GM12878 (cell line): ENCODE data around the gene CENPP. TPM values are rescaled to one million over a fixed set of nuclear protein-coding genes. Genes with fewer than 3 reads are reported as not detected.

Experiments
- ATAC-seq: fragments of 200-7000 bp; cut with Tn5 transposase; 3 replicates; pipeline ENCODE4 v1.9.1; 2020; ENCODE audit warnings: mild to moderate bottlenecking, moderate library complexity
- BruUV-seq: library from RNA; stranded (reverse); fragments of 400-500 nt; replicated peaks from 2 replicates; lab custom pipeline; 2021; lab: Mats Ljungman, UMichigan
- CTCF ChIA-PET: fragments of 300-600 bp; sonication (Branson Sonifier 250); formaldehyde crosslinking; extraction: SDS; loops from one replicate; lab custom pipeline; 2021; ENCODE audit warnings: inconsistent platforms; lab: Yijun Ruan, JAX
- POLR2A ChIA-PET: fragments of 350-600 bp; formaldehyde crosslinking; extraction: SDS; loops from one replicate; lab custom pipeline; 2021; ENCODE audit warnings: inconsistent platforms; lab: Charles Lee
- RAD21 ChIA-PET: fragments of 300-600 bp; sonication (Branson Sonifier 250); formaldehyde crosslinking; loops from one replicate; lab custom pipeline; 2023; ENCODE audit warnings: antibody characterized with exemption; ENCODE audit not compliant: unreplicated experiment; lab: Charles Lee
- SMC1A ChIA-PET: fragments of 300-600 bp; sonication (Branson Sonifier 250); formaldehyde crosslinking; loops from one replicate; lab custom pipeline; 2023; ENCODE audit not compliant: unreplicated experiment, uncharacterized antibody; lab: Charles Lee
- DNase-seq: peaks from one replicate; pipeline ENCODE4 v3.0.0-alpha.2; 2011; ENCODE audit warnings: low read depth, low spot score
- FAIRE-seq: peaks from 3 replicates; lab custom pipeline; 2011; peaks lifted over from hg19 to GRCh38; lab: Jason Lieb, UNC
- H2AFZ ChIP-seq: 2 replicates; pipeline ENCODE4 v1.6.0; 2011; ENCODE audit warnings: low read depth, low read length, control low read depth; ENCODE audit not compliant: control insufficient read depth
- H3K27ac ChIP-seq: 2 replicates; pipeline ENCODE4 v1.5.1; 2011; ENCODE audit warnings: control low read depth; ENCODE audit not compliant: control insufficient read depth, insufficient read depth
- H3K27me3 ChIP-seq, 2 experiments: replicated peaks in 1 of 2; 2 replicates each; pipeline versions ENCODE4 v1.6.0 to v1.6.1; 2011; ENCODE audit warnings: low read length in 1 of 2; ENCODE audit not compliant: control insufficient read depth in 2 of 2, insufficient read depth in 2 of 2
- H3K36me3 ChIP-seq, 2 experiments: 2 replicates each; pipeline ENCODE4 v1.5.1; 2011; ENCODE audit warnings: low read length in 1 of 2; ENCODE audit not compliant: control insufficient read depth in 2 of 2, insufficient read depth in 2 of 2
- H3K4me1 ChIP-seq: 2 replicates; pipeline ENCODE4 v1.6.1; 2011; ENCODE audit warnings: mild to moderate bottlenecking, low read length, moderate library complexity, mixed read lengths; ENCODE audit not compliant: control insufficient read depth, insufficient read depth
- H3K4me2 ChIP-seq: 2 replicates; pipeline ENCODE4 v1.6.0; 2011; ENCODE audit warnings: control low read depth; ENCODE audit not compliant: control insufficient read depth, insufficient read depth
- H3K4me3 ChIP-seq: fragments of 200-600 bp; sonication (generic); 2 replicates; pipeline ENCODE4 v1.5.1; 2016
- H3K79me2 ChIP-seq: 2 replicates; pipeline ENCODE4 v1.6.0; 2011; ENCODE audit warnings: low read length; ENCODE audit not compliant: control insufficient read depth, insufficient read depth
- H3K9ac ChIP-seq: 2 replicates; pipeline ENCODE4 v1.8.0; 2011; ENCODE audit warnings: low read length, control low read depth, mixed read lengths; ENCODE audit not compliant: control insufficient read depth, insufficient read depth
- H3K9me3 ChIP-seq: replicated peaks from 3 replicates; pipeline ENCODE4 v1.5.1; 2011; ENCODE audit warnings: mild to moderate bottlenecking, low read length; ENCODE audit not compliant: control insufficient read depth, insufficient read depth
- H4K20me1 ChIP-seq: 2 replicates; pipeline ENCODE4 v1.6.0; 2011; ENCODE audit not compliant: control insufficient read depth, insufficient read depth
- BCLAF1 ChIP-seq: fragments of 450-650 bp; IDR thresholded peaks from 2 replicates; pipeline ENCODE4 v1.6.1; 2017; ENCODE audit warnings: antibody characterized with exemption, mild to moderate bottlenecking, moderate library complexity
- CUX1 ChIP-seq: IDR thresholded peaks from 2 replicates; pipeline ENCODE4 v1.6.1; 2012; ENCODE audit warnings: improper control_type of control experiment, low read depth, low read length; ENCODE audit not compliant: insufficient replicate concordance
- REST ChIP-seq: IDR thresholded peaks from 2 replicates; pipeline ENCODE4 v1.6.1; 2012; ENCODE audit warnings: mild to moderate bottlenecking, low read depth, low read length
- SIN3A ChIP-seq: IDR thresholded peaks from 2 replicates; pipeline ENCODE4 v1.6.1; 2012; ENCODE audit warnings: low read depth, low read length, improper control_type of control experiment
- TARDBP ChIP-seq: IDR thresholded peaks from 2 replicates; pipeline ENCODE4 v1.6.1; 2016; ENCODE audit warnings: borderline replicate concordance
- TCF12 ChIP-seq: IDR thresholded peaks from 2 replicates; pipeline ENCODE4 v1.6.1; 2011; ENCODE audit warnings: low read depth, mild to moderate bottlenecking, low read length
- TCF7 ChIP-seq: IDR thresholded peaks from 2 replicates; pipeline ENCODE4 v1.6.1; 2014; ENCODE audit warnings: antibody characterized with exemption, borderline replicate concordance
- ZZZ3 ChIP-seq: IDR thresholded peaks from 2 replicates; pipeline ENCODE4 v1.6.1; 2011; ENCODE audit warnings: low read depth; ENCODE audit not compliant: control insufficient read depth, insufficient read length
- WGBS: methylation state at CpG from one replicate; pipeline ENCODE4 v1.1.6; 2016; ENCODE audit warnings: low lambda C conversion rate; ENCODE audit not compliant: insufficient replicate concordance, insufficient coverage; ENCODE audit errors: missing lambda C conversion rate; 5-methylcytosine and 5-hydroxymethylcytosine counted together
- in situ Hi-C: fragments of 300-500 bp; cut with MboI; formaldehyde crosslinking; loops from 9 replicates; pipeline ENCODE4 v1.14.3; 2018; ENCODE audit warnings: mixed read lengths
- intact Hi-C: fragments of 100-400 bp; cut with micrococcal nuclease; formaldehyde crosslinking; loops from one replicate; pipeline ENCODE4 v1.14.2; 2022; ENCODE audit not compliant: unreplicated experiment
- polyA plus RNA-seq, 11 experiments: library from polyadenylated mRNA; depleted of rRNA in 4 of 11; unstranded in 6 of 11; stranded (reverse) in 5 of 11; fragments of >200 nt; fragmentation: Nextera tagmentation in 4 of 11; fragmentation: Illumina TruSeq in 1 of 11; extraction: Ambion mirVana in 4 of 11; extraction: Trizol in 1 of 11; gene quantifications; 1 replicate in 1 of 11; 2 replicates in 10 of 11; pipeline versions ENCODE4 v1.2.1 to v1.2.3, GENCODE V29; 2011 to 2016; ENCODE audit warnings: inconsistent platforms in 2 of 11, missing spikeins in 2 of 11, low read depth in 1 of 11
- total RNA-seq, 4 experiments: library from RNA; depleted of rRNA in 3 of 4; stranded (reverse); fragments of >200 nt in 3 of 4; fragmentation: Illumina TruSeq in 1 of 4; extraction: Trizol in 1 of 4; gene quantifications; 2 replicates each; pipeline versions ENCODE4 v1.2.1 to v1.2.3, GENCODE V29; 2013 to 2021
- TF ChIP-seq, protein P1 (sequence below): fragments of 450-650 bp; IDR thresholded peaks from 2 replicates; pipeline ENCODE4 v1.6.1; 2016; ENCODE audit warnings: mild to moderate bottlenecking

The CENPP gene
- total and polyA plus RNA-seq, 10 of the 15 experiments (the other 5 are each of a cell fraction or from before 2014, with no cell fraction given): 9.4 to 31.4 (median 19.8) TPM

- TF ChIP-seq CUX1: no peak
Measured at GRCh38 chr9:92538541-92538940, 212.8 kb downstream of the CENPP start (continued).

GRCh38 chr9:92543972-92544371 lies 218.2 kb downstream of the CENPP start:
- 95% methylated on average over 7 of the region's 7 CpGs for WGBS
- intact Hi-C loops: no loop called here
- TF ChIP-seq, protein P1, sequence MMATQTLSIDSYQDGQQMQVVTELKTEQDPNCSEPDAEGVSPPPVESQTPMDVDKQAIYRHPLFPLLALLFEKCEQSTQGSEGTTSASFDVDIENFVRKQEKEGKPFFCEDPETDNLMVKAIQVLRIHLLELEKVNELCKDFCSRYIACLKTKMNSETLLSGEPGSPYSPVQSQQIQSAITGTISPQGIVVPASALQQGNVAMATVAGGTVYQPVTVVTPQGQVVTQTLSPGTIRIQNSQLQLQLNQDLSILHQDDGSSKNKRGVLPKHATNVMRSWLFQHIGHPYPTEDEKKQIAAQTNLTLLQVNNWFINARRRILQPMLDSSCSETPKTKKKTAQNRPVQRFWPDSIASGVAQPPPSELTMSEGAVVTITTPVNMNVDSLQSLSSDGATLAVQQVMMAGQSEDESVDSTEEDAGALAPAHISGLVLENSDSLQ: no peak
- no peak for TF ChIP-seq TCF7
- TF ChIP-seq ZZZ3: no peak
- TF ChIP-seq REST: no peak
- TF ChIP-seq TCF12: no peak
- no peak for TF ChIP-seq TARDBP
- no peak for TF ChIP-seq BCLAF1
- TF ChIP-seq SIN3A: no peak

More at GRCh38 chr9:92543972-92544371, 218.2 kb downstream of the CENPP start:
- no peaks in the 10 kb centered on the region; the same call in 2 of the 3 replicates for H3K9me3 ChIP-seq
- H2AFZ ChIP-seq: no peak overlapping the region
- CTCF ChIA-PET: interaction anchor here (0.6 kb wide), 1 partner anchor 98 kb away, joined by 3 read pairs; no protein-coding TSS in a partner anchor
- H3K36me3 ChIP-seq: no peaks in the 10 kb centered on the region
- SMC1A ChIA-PET: interaction anchor here (0.7 kb wide), 1 partner anchor 131 kb away, joined by 5 read pairs; no protein-coding TSS in a partner anchor
- no peak overlapping the region for H3K4me3 ChIP-seq
- no peak overlapping the region for H3K9ac ChIP-seq
- RAD21 ChIA-PET: no interaction called here
- DNase-seq (no peak), ATAC-seq (no peak), FAIRE-seq (no peak)
- no peaks in the 10 kb centered on the region for H3K4me1 ChIP-seq
- H3K27ac ChIP-seq: no peak overlapping the region
- no peaks in the 10 kb centered on the region for H3K79me2 ChIP-seq
- no peak overlapping the region for H3K4me2 ChIP-seq
- no TSS peak for BruUV-seq
- POLR2A ChIA-PET: no interaction called here
- H4K20me1 ChIP-seq: no peaks in the 10 kb centered on the region
- H3K27me3 ChIP-seq: no peaks in the 10 kb centered on the region
- in situ Hi-C loops: no loop called here
